Memory B cell (primary cell): ENCODE measurements around the gene EZH2.

Source experiments
- ATAC-seq: fragments of 150-1000 bp; cut with Tn5 transposase; 2 replicates; pipeline ENCODE4 v1.10.0; 2021; ENCODE audit warnings: low read depth, mild to moderate bottlenecking, moderate library complexity
- DNase-seq, 2 donors: peaks; one replicate each; pipeline ENCODE4 v3.0.0; 2022; ENCODE audit warnings: low spot score in 2 of 2
- H3K27ac Mint-ChIP-seq: one replicate; pipeline ENCODE4 v1.8.0; 2022; ENCODE audit warnings: mild to moderate bottlenecking, moderate library complexity, mixed read lengths
- H3K27me3 Mint-ChIP-seq: one replicate; pipeline ENCODE4 v1.8.0; 2022; ENCODE audit warnings: mixed read lengths
- H3K36me3 Mint-ChIP-seq: one replicate; pipeline ENCODE4 v1.8.0; 2022; ENCODE audit warnings: mild to moderate bottlenecking, mixed read lengths
- H3K4me1 Mint-ChIP-seq: one replicate; pipeline ENCODE4 v1.8.0; 2022; ENCODE audit warnings: mixed read lengths
- H3K4me3 Mint-ChIP-seq: one replicate; pipeline ENCODE4 v1.8.0; 2022; ENCODE audit warnings: mild to moderate bottlenecking, moderate library complexity, mixed read lengths
- H3K9me3 Mint-ChIP-seq: one replicate; pipeline ENCODE4 v1.8.0; 2022; ENCODE audit warnings: mixed read lengths

Gene EZH2

DNA sequence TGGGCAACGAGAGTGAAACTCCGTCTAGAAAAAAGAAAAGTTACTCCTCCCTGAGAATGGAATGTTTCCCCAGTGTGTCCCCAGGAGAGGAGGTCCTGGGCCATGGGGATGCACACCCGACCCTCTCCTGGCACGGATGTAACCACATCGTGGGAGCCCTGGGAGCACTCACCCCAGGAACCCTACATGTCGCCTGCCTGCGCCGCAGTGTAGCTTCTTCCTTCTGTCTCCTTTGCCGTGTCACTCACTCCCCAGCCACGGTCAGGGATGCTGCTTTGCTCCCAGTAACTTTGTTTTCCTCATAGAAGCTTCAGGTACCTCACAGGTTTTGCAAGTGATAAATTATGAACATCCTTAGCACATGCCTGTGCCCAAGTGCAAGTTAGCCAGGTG is 82.0 kb downstream of the EZH2 start:
- Mint-ChIP-seq H3K27ac (no peak overlapping the region), H3K4me1 (no peaks in the 10 kb centered on the region), H3K27me3 (no peaks in the 10 kb centered on the region), H3K4me3 (no peak overlapping the region), H3K9me3 (no peaks in the 10 kb centered on the region), H3K36me3 (peaks cover 30% of the 10 kb centered on the region)
- ATAC-seq, result no peak
- DNase-seq, result no peak

DNA sequence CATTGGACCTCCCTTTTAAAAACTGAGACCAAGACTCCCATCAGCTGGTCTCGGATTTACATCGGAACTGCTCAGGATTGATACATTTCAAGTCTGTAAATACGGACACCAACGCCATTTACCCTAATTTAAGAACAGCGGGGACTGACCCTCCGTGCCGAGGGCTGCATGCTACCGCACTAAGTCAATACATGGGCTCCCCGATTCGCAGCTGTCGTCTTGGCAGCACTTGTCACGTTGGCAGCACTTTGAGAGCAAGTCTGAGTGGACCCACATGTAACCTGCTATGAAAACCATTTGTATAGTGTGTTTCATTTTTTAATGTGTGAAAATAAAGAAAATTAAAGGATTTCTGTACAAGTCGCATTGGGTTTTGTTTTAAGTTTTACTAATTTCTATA is 83.4 kb downstream of the EZH2 start:
- no peaks in the 10 kb centered on the region for H3K9me3 Mint-ChIP-seq
- H3K27me3 Mint-ChIP-seq, result no peaks in the 10 kb centered on the region
- H3K27ac Mint-ChIP-seq, result peak overlapping the region; percentile 14
- no peaks in the 10 kb centered on the region for H3K4me1 Mint-ChIP-seq
- H3K36me3 Mint-ChIP-seq, result peaks cover 36% of the 10 kb centered on the region
- no peak for DNase-seq
- ATAC-seq, result no peak
- H3K4me3 Mint-ChIP-seq, result no peak overlapping the region

GRCh38 chr7:148799893-148800555 is 84.1 kb downstream of the EZH2 start:
- no peak for DNase-seq
- H3K27me3 Mint-ChIP-seq, result no peaks in the 10 kb centered on the region
- H3K27ac Mint-ChIP-seq, result peak overlapping the region; percentile 14
- H3K4me3 Mint-ChIP-seq, result no peak overlapping the region
- H3K36me3 Mint-ChIP-seq, result peaks cover 38% of the 10 kb centered on the region
- H3K9me3 Mint-ChIP-seq, result no peaks in the 10 kb centered on the region
- no peaks in the 10 kb centered on the region for H3K4me1 Mint-ChIP-seq
- ATAC-seq, result no peak

DNA sequence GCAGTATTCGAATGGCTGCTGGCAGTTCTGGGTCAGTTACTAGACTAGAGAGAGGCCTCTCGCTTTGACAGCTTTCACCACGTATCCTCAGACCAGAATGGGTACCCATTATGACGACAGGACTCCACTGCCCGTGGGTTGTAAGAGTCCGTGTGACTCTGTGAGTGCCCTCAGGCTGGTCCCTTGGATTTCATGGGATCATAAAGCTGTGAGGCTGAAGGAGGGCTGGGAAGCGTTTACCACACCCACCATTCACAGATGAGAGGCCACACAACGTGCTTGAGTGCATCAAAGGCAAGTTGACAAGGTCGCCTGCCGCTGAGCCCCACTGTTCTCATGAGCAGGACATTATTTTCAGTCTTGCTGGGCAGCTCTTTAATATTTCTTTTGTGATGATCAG is 87.2 kb downstream of the EZH2 start:
- peaks cover 54% of the 10 kb centered on the region for H3K36me3 Mint-ChIP-seq
- ATAC-seq, result no peak
- H3K27me3 Mint-ChIP-seq, result no peaks in the 10 kb centered on the region
- H3K4me3 Mint-ChIP-seq, result no peak overlapping the region
- H3K4me1 Mint-ChIP-seq, result no peaks in the 10 kb centered on the region
- no peak overlapping the region for H3K27ac Mint-ChIP-seq
- DNase-seq, result no peak
- H3K9me3 Mint-ChIP-seq, result no peaks in the 10 kb centered on the region

DNA sequence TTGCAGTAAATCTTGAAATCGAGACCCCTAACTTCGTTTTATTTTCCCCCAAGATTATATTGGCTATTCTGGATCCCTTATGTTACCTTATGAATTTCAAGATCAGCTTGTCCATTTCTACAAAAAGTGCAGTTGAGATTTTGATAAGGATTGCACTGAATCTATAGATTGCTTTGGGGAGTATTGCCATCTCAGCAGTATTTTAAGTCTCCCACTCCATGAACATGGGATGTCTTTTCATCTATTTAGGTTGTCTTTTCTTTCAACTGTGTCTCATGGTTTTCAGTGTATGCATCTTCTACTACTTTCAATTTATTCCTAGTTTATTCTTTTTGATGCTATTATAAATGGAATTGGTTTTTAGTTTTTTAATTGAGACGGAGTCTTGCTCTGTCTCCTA is 89.6 kb downstream of the EZH2 start:
- no peaks in the 10 kb centered on the region for H3K4me1 Mint-ChIP-seq
- ATAC-seq, result no peak
- H3K27me3 Mint-ChIP-seq, result no peaks in the 10 kb centered on the region
- H3K4me3 Mint-ChIP-seq, result no peak overlapping the region
- no peaks in the 10 kb centered on the region for H3K9me3 Mint-ChIP-seq
- peaks cover 57% of the 10 kb centered on the region for H3K36me3 Mint-ChIP-seq
- peak overlapping the region; percentile 28 for H3K27ac Mint-ChIP-seq
- no peak for DNase-seq

GRCh38 chr7:148793590-148793989 is 90.5 kb downstream of the EZH2 start:
- Mint-ChIP-seq H3K9me3 (no peaks in the 10 kb centered on the region), H3K4me1 (no peaks in the 10 kb centered on the region), H3K36me3 (peaks cover 53% of the 10 kb centered on the region), H3K4me3 (no peak overlapping the region), H3K27me3 (no peaks in the 10 kb centered on the region), H3K27ac (no peak overlapping the region)
- DNase-seq (no peak), ATAC-seq (no peak)

DNA sequence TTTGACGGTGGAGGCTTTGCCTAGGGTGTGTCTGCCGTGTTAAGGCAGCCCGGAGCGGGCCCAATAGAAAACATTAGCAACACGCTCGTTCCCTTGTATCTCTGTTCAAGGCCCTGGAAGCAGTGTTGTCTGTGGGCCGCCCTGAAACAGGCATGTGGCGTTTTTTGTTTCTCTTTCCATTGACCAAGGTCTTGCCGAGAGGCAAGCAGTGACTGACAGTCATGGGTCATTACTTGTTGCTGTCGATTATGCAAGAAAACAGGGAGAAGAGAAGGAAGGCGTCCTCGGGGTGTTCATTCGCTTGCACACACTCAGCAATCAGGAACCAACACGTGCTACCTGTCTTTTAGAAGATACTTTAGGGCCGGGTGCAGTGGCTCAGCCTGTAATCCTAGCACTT is 92.5 kb downstream of the EZH2 start:
- DNase-seq (no peak), ATAC-seq (no peak)
- Mint-ChIP-seq H3K9me3 (no peaks in the 10 kb centered on the region), H3K27ac (no peak overlapping the region), H3K27me3 (no peaks in the 10 kb centered on the region), H3K36me3 (peaks cover 53% of the 10 kb centered on the region), H3K4me3 (no peak overlapping the region), H3K4me1 (no peaks in the 10 kb centered on the region)

- Mint-ChIP-seq H3K9me3 (no peaks in the 10 kb centered on the region), H3K4me1 (no peaks in the 10 kb centered on the region), H3K27ac (no peak overlapping the region), H3K36me3 (peaks cover 48% of the 10 kb centered on the region), H3K27me3 (no peaks in the 10 kb centered on the region), H3K4me3 (no peak overlapping the region)
- ATAC-seq (no peak), DNase-seq (no peak)
Observed at GRCh38 chr7:148790850-148791249, 93.2 kb downstream of the EZH2 start.

- Mint-ChIP-seq H3K4me3 (no peak overlapping the region), H3K4me1 (no peaks in the 10 kb centered on the region), H3K27ac (no peak overlapping the region), H3K36me3 (peaks cover 49% of the 10 kb centered on the region), H3K27me3 (no peaks in the 10 kb centered on the region), H3K9me3 (no peaks in the 10 kb centered on the region)
- no peak for DNase-seq
- no peak for ATAC-seq
Observed at GRCh38 chr7:148790131-148790726, 93.9 kb downstream of the EZH2 start.

DNA sequence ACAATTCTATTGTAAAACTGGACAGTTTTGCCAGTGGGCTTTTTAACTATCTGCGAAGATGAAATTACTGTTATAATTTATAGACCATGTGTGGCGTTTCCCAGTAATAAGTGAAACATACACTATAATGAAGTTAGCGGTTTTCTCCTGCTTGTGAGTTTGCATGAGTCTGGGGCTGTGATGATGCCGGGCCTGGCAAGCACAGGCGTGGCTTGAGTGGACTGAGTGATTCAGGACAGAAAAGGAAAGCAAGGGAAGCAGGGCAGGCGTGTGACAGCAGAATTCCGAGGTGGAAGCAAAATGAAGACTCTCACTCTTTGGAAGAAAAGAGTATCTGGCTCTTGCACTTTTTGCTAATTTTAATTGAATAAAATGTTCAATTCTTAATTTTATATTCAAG is 94.9 kb downstream of the EZH2 start:
- no peak overlapping the region for H3K27ac Mint-ChIP-seq
- H3K27me3 Mint-ChIP-seq, result no peaks in the 10 kb centered on the region
- H3K4me1 Mint-ChIP-seq, result no peaks in the 10 kb centered on the region
- DNase-seq (no peak), ATAC-seq (no peak)
- no peak overlapping the region for H3K4me3 Mint-ChIP-seq
- H3K36me3 Mint-ChIP-seq, result peaks cover 45% of the 10 kb centered on the region
- H3K9me3 Mint-ChIP-seq, result no peaks in the 10 kb centered on the region

DNA sequence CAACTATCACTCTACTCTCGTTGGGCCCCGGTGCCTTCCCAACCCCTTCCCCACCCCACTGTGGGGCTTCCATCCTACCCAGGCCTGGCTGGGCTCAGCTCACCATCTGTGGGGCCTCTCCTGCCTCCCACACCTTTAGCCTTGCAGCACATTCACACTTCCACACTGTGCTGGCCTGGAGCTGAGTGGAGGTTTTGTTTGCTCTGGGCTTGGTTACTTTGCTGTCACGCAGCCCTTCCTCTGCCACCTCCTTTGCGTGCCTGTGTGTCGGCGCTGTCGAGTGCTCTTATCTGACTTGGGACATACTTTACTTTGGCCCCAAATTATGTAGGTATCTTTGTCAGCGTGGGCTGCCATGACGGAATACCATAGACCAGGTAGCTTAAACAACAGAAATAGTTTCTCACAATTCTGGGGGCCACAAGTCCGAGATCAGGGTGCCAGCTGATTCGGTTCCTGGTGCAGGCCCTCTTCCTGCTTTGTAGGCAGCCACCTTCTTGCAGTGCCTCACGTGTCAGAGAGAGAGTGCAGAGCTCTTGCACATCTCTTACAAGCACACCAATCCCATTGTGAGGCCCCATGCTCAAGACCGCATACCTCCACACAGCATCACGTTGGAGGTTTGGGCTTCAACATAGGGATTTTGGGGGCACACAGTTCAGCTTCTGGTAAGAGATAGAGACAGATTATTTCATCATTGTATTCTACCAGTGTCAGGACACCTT is 96.4 kb downstream of the EZH2 start:
- H3K4me1 Mint-ChIP-seq, result no peaks in the 10 kb centered on the region
- H3K27me3 Mint-ChIP-seq, result no peaks in the 10 kb centered on the region
- no peaks in the 10 kb centered on the region for H3K9me3 Mint-ChIP-seq
- H3K36me3 Mint-ChIP-seq, result peaks cover 42% of the 10 kb centered on the region
- ATAC-seq (no peak), DNase-seq (no peak)
- no peak overlapping the region for H3K4me3 Mint-ChIP-seq
- peak overlapping the region; percentile 18 for H3K27ac Mint-ChIP-seq

- Mint-ChIP-seq H3K4me3 (no peak overlapping the region), H3K27ac (no peak overlapping the region), H3K4me1 (no peaks in the 10 kb centered on the region), H3K36me3 (peaks cover 30% of the 10 kb centered on the region), H3K27me3 (no peaks in the 10 kb centered on the region), H3K9me3 (no peaks in the 10 kb centered on the region)
- no peak for ATAC-seq
- DNase-seq, result no peak
Observed at GRCh38 chr7:148783801-148784527, 100.1 kb downstream of the EZH2 start.

DNA sequence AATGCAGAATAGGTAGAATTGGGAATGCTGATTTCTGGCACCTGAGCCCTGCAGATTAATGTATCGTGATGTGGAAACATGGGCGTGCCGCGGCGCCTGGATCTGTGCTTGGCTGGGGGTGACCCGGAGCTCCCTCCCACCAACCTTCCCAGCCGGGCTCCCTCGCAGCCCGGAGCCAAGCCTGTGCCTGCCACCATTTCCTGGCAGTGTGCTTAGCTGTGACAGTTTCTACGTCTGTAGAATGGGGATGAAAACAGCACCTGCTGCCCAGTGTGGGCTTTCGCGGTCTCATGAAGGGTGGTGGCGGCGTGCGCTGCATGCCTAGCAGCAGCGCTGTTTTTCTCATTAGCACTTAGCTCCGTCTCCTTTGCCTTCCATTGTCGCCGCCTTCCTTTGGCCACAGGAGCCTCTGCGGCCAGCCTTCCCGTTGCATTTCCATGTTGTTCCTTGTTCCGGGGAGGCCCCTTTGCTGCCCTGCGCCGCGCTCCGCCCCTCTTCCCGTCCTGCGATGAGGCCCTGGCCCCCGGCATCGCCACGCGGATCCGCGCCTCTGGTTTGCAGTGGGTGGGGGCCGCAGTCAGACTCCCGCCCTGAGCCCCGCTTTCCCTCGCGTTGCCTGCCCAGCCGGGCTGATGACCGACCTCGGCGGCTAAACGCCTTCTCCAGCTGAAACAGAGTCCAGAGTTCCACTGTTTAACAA is 101.2 kb downstream of the EZH2 start:
- ATAC-seq, result no peak
- no peak overlapping the region for H3K27ac Mint-ChIP-seq
- no peak for DNase-seq
- no peaks in the 10 kb centered on the region for H3K9me3 Mint-ChIP-seq
- no peak overlapping the region for H3K4me3 Mint-ChIP-seq
- no peaks in the 10 kb centered on the region for H3K27me3 Mint-ChIP-seq
- H3K36me3 Mint-ChIP-seq, result peaks cover 27% of the 10 kb centered on the region
- H3K4me1 Mint-ChIP-seq, result no peaks in the 10 kb centered on the region

DNA sequence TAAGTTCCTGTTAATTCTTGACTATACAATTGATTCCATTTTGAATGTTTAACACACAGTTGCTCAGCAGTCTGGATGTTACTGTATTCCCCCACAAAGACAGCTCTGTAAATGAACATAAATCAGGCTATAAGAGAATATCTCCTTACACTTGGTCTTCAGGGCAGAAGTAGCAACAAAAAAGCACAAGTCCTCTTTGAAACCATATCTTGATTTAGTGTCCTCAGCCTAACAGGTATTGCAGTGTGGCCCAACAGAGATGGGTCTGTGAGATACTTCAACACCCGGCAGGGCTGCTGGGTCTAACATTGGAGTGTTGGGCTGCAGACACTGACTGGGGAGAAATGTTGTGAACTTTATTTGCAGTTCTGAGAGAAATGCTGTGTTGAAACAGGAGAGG is 109.6 kb downstream of the EZH2 start:
- Mint-ChIP-seq H3K4me1 (peaks cover 7% of the 10 kb centered on the region), H3K4me3 (no peak overlapping the region), H3K9me3 (no peaks in the 10 kb centered on the region), H3K27me3 (no peaks in the 10 kb centered on the region), H3K36me3 (peaks cover 20% of the 10 kb centered on the region), H3K27ac (no peak overlapping the region)
- DNase-seq (no peak), ATAC-seq (no peak)
